Measurements from ENCODE around the gene USP5.

The USP5 gene

GRCh38 chr12:6853626-6854025 is 1.7 kb downstream of the USP5 start:
- H3K36me3 ChIP-seq (ENCODE audit: control insufficient read depth, insufficient read depth, low read length), result peaks cover 4% of the 10 kb centered on the region
- H3K4me1 ChIP-seq (ENCODE audit: control insufficient read depth, low read depth, low read length), result peaks cover 6% of the 10 kb centered on the region
- DNase-seq, result no peak
- H2BK5ac ChIP-seq (ENCODE audit: low read length), result no peak overlapping the region
- H3K4me2 ChIP-seq (ENCODE audit: low read length), result no peak overlapping the region
- H3K27me3 ChIP-seq (ENCODE audit: insufficient read depth, low read length, poor library complexity), result no peaks in the 10 kb centered on the region
- no peak overlapping the region for H4K8ac ChIP-seq (ENCODE audit: low read depth, low read length)
- H3K4ac ChIP-seq (ENCODE audit: low read depth, low read length), result no peak overlapping the region
- no peak overlapping the region for H2BK15ac ChIP-seq (replicated peaks; ENCODE audit: low read depth)
- H3K23ac ChIP-seq (ENCODE audit: low read length), result no peak overlapping the region
- no CpG with 5 or more reads among the region's 1 CpG for WGBS (ENCODE audit: extremely low coverage, insufficient coverage, low lambda C conversion rate)
- H4K5ac ChIP-seq (ENCODE audit: low read length), result no peak overlapping the region
- H2AK5ac ChIP-seq (ENCODE audit: low read length), result no peak overlapping the region
- H3K9ac ChIP-seq (ENCODE audit: low read length), result peak overlapping the region; percentile 70
- peaks cover 26% of the 10 kb centered on the region for H3K79me2 ChIP-seq (ENCODE audit: control insufficient read depth, insufficient read depth, low read length)
- no peak overlapping the region for H3K4me3 ChIP-seq (ENCODE audit: low read length)
- H2BK120ac ChIP-seq (ENCODE audit: low read depth, low read length), result no peak overlapping the region
- H3K79me1 ChIP-seq (ENCODE audit: low read length), result peaks cover 22% of the 10 kb centered on the region
- no peak overlapping the region for H3K27ac ChIP-seq (ENCODE audit: low read depth, low read length)
- H3K56ac ChIP-seq (ENCODE audit: low read length), result no peak overlapping the region
- H3K18ac ChIP-seq (ENCODE audit: low read length), result no peak overlapping the region

- Histone ChIP-seq H3K27me3 (ENCODE audit: insufficient read depth, low read length, poor library complexity) (no peaks in the 10 kb centered on the region), H3K56ac (ENCODE audit: low read length) (no peak overlapping the region), H3K79me1 (ENCODE audit: low read length) (peaks cover 22% of the 10 kb centered on the region), H3K4me3 (ENCODE audit: low read length) (no peak overlapping the region), H3K27ac (ENCODE audit: low read depth, low read length) (no peak overlapping the region), H2BK15ac (replicated peaks; ENCODE audit: low read depth) (no peak overlapping the region), H3K79me2 (ENCODE audit: control insufficient read depth, insufficient read depth, low read length) (peaks cover 26% of the 10 kb centered on the region), H4K5ac (ENCODE audit: low read length) (no peak overlapping the region), H3K4ac (ENCODE audit: low read depth, low read length) (no peak overlapping the region), H2AK5ac (ENCODE audit: low read length) (no peak overlapping the region), H4K8ac (ENCODE audit: low read depth, low read length) (no peak overlapping the region), H3K18ac (ENCODE audit: low read length) (no peak overlapping the region), H3K4me2 (ENCODE audit: low read length) (no peak overlapping the region), H3K4me1 (ENCODE audit: control insufficient read depth, low read depth, low read length) (peaks cover 6% of the 10 kb centered on the region), H2BK5ac (ENCODE audit: low read length) (no peak overlapping the region), H3K23ac (ENCODE audit: low read length) (peak overlapping the region; percentile 70), H2BK120ac (ENCODE audit: low read depth, low read length) (no peak overlapping the region), H3K36me3 (ENCODE audit: control insufficient read depth, insufficient read depth, low read length) (peaks cover 8% of the 10 kb centered on the region), H3K9ac (ENCODE audit: low read length) (peak overlapping the region; percentile 1)
- peak; percentile 22 for DNase-seq
- no CpG with 5 or more reads among the region's 6 CpGs for WGBS (ENCODE audit: extremely low coverage, insufficient coverage, low lambda C conversion rate)
Measured at GRCh38 chr12:6854036-6854435, 2.1 kb downstream of the USP5 start.

GRCh38 chr12:6855322-6855721 is 3.4 kb downstream of the USP5 start:
- Histone ChIP-seq H2AK5ac (ENCODE audit: low read length) (no peak overlapping the region), H3K79me1 (ENCODE audit: low read length) (peaks cover 15% of the 10 kb centered on the region), H3K56ac (ENCODE audit: low read length) (no peak overlapping the region), H4K8ac (ENCODE audit: low read depth, low read length) (no peak overlapping the region), H3K18ac (ENCODE audit: low read length) (no peak overlapping the region), H3K4me1 (ENCODE audit: control insufficient read depth, low read depth, low read length) (peaks cover 6% of the 10 kb centered on the region), H3K4me3 (ENCODE audit: low read length) (no peak overlapping the region), H4K5ac (ENCODE audit: low read length) (no peak overlapping the region), H3K4me2 (ENCODE audit: low read length) (no peak overlapping the region), H3K23ac (ENCODE audit: low read length) (no peak overlapping the region), H2BK15ac (replicated peaks; ENCODE audit: low read depth) (no peak overlapping the region), H3K27me3 (ENCODE audit: insufficient read depth, low read length, poor library complexity) (no peaks in the 10 kb centered on the region), H3K4ac (ENCODE audit: low read depth, low read length) (no peak overlapping the region), H3K27ac (ENCODE audit: low read depth, low read length) (no peak overlapping the region), H3K36me3 (ENCODE audit: control insufficient read depth, insufficient read depth, low read length) (peaks cover 8% of the 10 kb centered on the region), H3K79me2 (ENCODE audit: control insufficient read depth, insufficient read depth, low read length) (peaks cover 21% of the 10 kb centered on the region), H2BK120ac (ENCODE audit: low read depth, low read length) (no peak overlapping the region), H3K9ac (ENCODE audit: low read length) (no peak overlapping the region), H2BK5ac (ENCODE audit: low read length) (no peak overlapping the region)
- no peak for DNase-seq
- WGBS (ENCODE audit: extremely low coverage, insufficient coverage, low lambda C conversion rate), result no CpG with 5 or more reads among the region's 14 CpGs

GRCh38 chr12:6858799-6859198 is 6.8 kb downstream of the USP5 start:
- no peak overlapping the region for H3K27ac ChIP-seq (ENCODE audit: low read depth, low read length)
- no peak overlapping the region for H3K18ac ChIP-seq (ENCODE audit: low read length)
- H4K8ac ChIP-seq (ENCODE audit: low read depth, low read length), result no peak overlapping the region
- no peak for DNase-seq
- H3K4me3 ChIP-seq (ENCODE audit: low read length), result no peak overlapping the region
- H4K5ac ChIP-seq (ENCODE audit: low read length), result no peak overlapping the region
- H3K36me3 ChIP-seq (ENCODE audit: control insufficient read depth, insufficient read depth, low read length), result peaks cover 19% of the 10 kb centered on the region
- H3K79me2 ChIP-seq (ENCODE audit: control insufficient read depth, insufficient read depth, low read length), result peaks cover 10% of the 10 kb centered on the region
- no peak overlapping the region for H3K23ac ChIP-seq (ENCODE audit: low read length)
- no peak overlapping the region for H3K4ac ChIP-seq (ENCODE audit: low read depth, low read length)
- no peak overlapping the region for H3K4me2 ChIP-seq (ENCODE audit: low read length)
- peaks cover 8% of the 10 kb centered on the region for H3K79me1 ChIP-seq (ENCODE audit: low read length)
- no peak overlapping the region for H2AK5ac ChIP-seq (ENCODE audit: low read length)
- no CpG with 5 or more reads among the region's 2 CpGs for WGBS (ENCODE audit: extremely low coverage, insufficient coverage, low lambda C conversion rate)
- no peak overlapping the region for H2BK5ac ChIP-seq (ENCODE audit: low read length)
- H2BK120ac ChIP-seq (ENCODE audit: low read depth, low read length), result no peak overlapping the region
- H3K56ac ChIP-seq (ENCODE audit: low read length), result no peak overlapping the region
- H3K4me1 ChIP-seq (ENCODE audit: control insufficient read depth, low read depth, low read length), result peaks cover 3% of the 10 kb centered on the region
- H2BK15ac ChIP-seq (replicated peaks; ENCODE audit: low read depth), result no peak overlapping the region
- no peak overlapping the region for H3K9ac ChIP-seq (ENCODE audit: low read length)
- H3K27me3 ChIP-seq (ENCODE audit: insufficient read depth, low read length, poor library complexity), result no peaks in the 10 kb centered on the region

GRCh38 chr12:6860116-6860515 is 8.2 kb downstream of the USP5 start:
- Histone ChIP-seq H3K9ac (ENCODE audit: low read length) (no peak overlapping the region), H3K36me3 (ENCODE audit: control insufficient read depth, insufficient read depth, low read length) (peaks cover 20% of the 10 kb centered on the region), H3K79me1 (ENCODE audit: low read length) (peaks cover under 1% of the 10 kb centered on the region), H2AK5ac (ENCODE audit: low read length) (no peak overlapping the region), H2BK120ac (ENCODE audit: low read depth, low read length) (no peak overlapping the region), H4K5ac (ENCODE audit: low read length) (no peak overlapping the region), H4K8ac (ENCODE audit: low read depth, low read length) (no peak overlapping the region), H2BK15ac (replicated peaks; ENCODE audit: low read depth) (no peak overlapping the region), H3K18ac (ENCODE audit: low read length) (no peak overlapping the region), H3K79me2 (ENCODE audit: control insufficient read depth, insufficient read depth, low read length) (peaks cover 1% of the 10 kb centered on the region), H3K4me2 (ENCODE audit: low read length) (no peak overlapping the region), H3K27ac (ENCODE audit: low read depth, low read length) (no peak overlapping the region), H2BK5ac (ENCODE audit: low read length) (no peak overlapping the region), H3K4me3 (ENCODE audit: low read length) (no peak overlapping the region), H3K27me3 (ENCODE audit: insufficient read depth, low read length, poor library complexity) (no peaks in the 10 kb centered on the region), H3K4ac (ENCODE audit: low read depth, low read length) (no peak overlapping the region), H3K23ac (ENCODE audit: low read length) (no peak overlapping the region), H3K56ac (ENCODE audit: low read length) (no peak overlapping the region), H3K4me1 (ENCODE audit: control insufficient read depth, low read depth, low read length) (no peaks in the 10 kb centered on the region)
- DNase-seq, result no peak
- no CpG with 5 or more reads among the region's 9 CpGs for WGBS (ENCODE audit: extremely low coverage, insufficient coverage, low lambda C conversion rate)

- no peak for DNase-seq
- H3K27ac ChIP-seq (ENCODE audit: low read depth, low read length), result no peak overlapping the region
- H3K4me2 ChIP-seq (ENCODE audit: low read length), result no peak overlapping the region
- H3K18ac ChIP-seq (ENCODE audit: low read length), result no peak overlapping the region
- H2BK5ac ChIP-seq (ENCODE audit: low read length), result no peak overlapping the region
- no CpG with 5 or more reads among the region's 7 CpGs for WGBS (ENCODE audit: extremely low coverage, insufficient coverage, low lambda C conversion rate)
- no peak overlapping the region for H3K4ac ChIP-seq (ENCODE audit: low read depth, low read length)
- no peaks in the 10 kb centered on the region for H3K4me1 ChIP-seq (ENCODE audit: control insufficient read depth, low read depth, low read length)
- H3K9ac ChIP-seq (ENCODE audit: low read length), result no peak overlapping the region
- no peak overlapping the region for H4K5ac ChIP-seq (ENCODE audit: low read length)
- H2AK5ac ChIP-seq (ENCODE audit: low read length), result no peak overlapping the region
- H2BK120ac ChIP-seq (ENCODE audit: low read depth, low read length), result no peak overlapping the region
- peaks cover 20% of the 10 kb centered on the region for H3K36me3 ChIP-seq (ENCODE audit: control insufficient read depth, insufficient read depth, low read length)
- no peaks in the 10 kb centered on the region for H3K27me3 ChIP-seq (ENCODE audit: insufficient read depth, low read length, poor library complexity)
- no peak overlapping the region for H3K23ac ChIP-seq (ENCODE audit: low read length)
- no peak overlapping the region for H3K56ac ChIP-seq (ENCODE audit: low read length)
- no peak overlapping the region for H4K8ac ChIP-seq (ENCODE audit: low read depth, low read length)
- no peak overlapping the region for H2BK15ac ChIP-seq (replicated peaks; ENCODE audit: low read depth)
- H3K79me1 ChIP-seq (ENCODE audit: low read length), result no peaks in the 10 kb centered on the region
- no peaks in the 10 kb centered on the region for H3K79me2 ChIP-seq (ENCODE audit: control insufficient read depth, insufficient read depth, low read length)
- H3K4me3 ChIP-seq (ENCODE audit: low read length), result no peak overlapping the region
Measured at GRCh38 chr12:6860942-6861341, 9.0 kb downstream of the USP5 start.

Data from mesendoderm (in vitro differentiated cells).